ENCODE data around the gene SCTR.

The SCTR gene

GRCh38 chr2:119416299-119416923 is 107.9 kb downstream of the SCTR start:
- H3K4me3 ChIP-seq (ENCODE audit: low read length in 2 of 2), result no peak overlapping the region
- no peak overlapping the region for H3K9ac ChIP-seq (ENCODE audit: low read depth, low read length, poor library complexity)
- H3K18ac ChIP-seq (ENCODE audit: low read length), result no peak overlapping the region
- no peak overlapping the region for H2BK12ac ChIP-seq (ENCODE audit: low read length)
- H3K9me3 ChIP-seq (replicated peaks in 1 of 2; ENCODE audit: control insufficient read depth in 2 of 2, insufficient read depth in 1 of 2, low read depth in 1 of 2, low read length in 2 of 2), result peaks cover 7% of the 10 kb centered on the region in 2 donors
- no peak overlapping the region for H2AK5ac ChIP-seq (ENCODE audit: low read depth, low read length)
- H2AFZ ChIP-seq (ENCODE audit: low read length), result no peak overlapping the region
- H3K23ac ChIP-seq (ENCODE audit: low read depth, low read length, poor library complexity), result no peak overlapping the region
- H3K14ac ChIP-seq (ENCODE audit: low read length), result no peak overlapping the region
- no peak overlapping the region for H4K8ac ChIP-seq (ENCODE audit: low read depth, low read length)
- H2BK15ac ChIP-seq (ENCODE audit: low read length), result no peak overlapping the region
- H3K4me1 ChIP-seq (ENCODE audit: control insufficient read depth in 2 of 2, insufficient read depth in 1 of 2, low read depth in 1 of 2, low read length in 2 of 2), result peaks cover 0 to 1% of the 10 kb centered on the region in 2 donors
- DNase-seq (ENCODE audit: low spot score), result no peak
- no peaks in the 10 kb centered on the region for H3K27me3 ChIP-seq (ENCODE audit: control insufficient read depth in 3 of 3, insufficient read depth in 3 of 3, low read depth in 1 of 3, low read length in 3 of 3)
- no peak overlapping the region for H3K4me2 ChIP-seq (ENCODE audit: insufficient read depth, low read length, poor library complexity, severe bottlenecking)
- no peak overlapping the region for H4K91ac ChIP-seq (ENCODE audit: low read depth, low read length, poor library complexity)
- no peak overlapping the region for H3K4ac ChIP-seq (ENCODE audit: low read length)
- no CpG with 5 or more reads among the region's 4 CpGs for WGBS, 2 donors (ENCODE audit: extremely low coverage in 2 of 2, insufficient read length in 2 of 2, insufficient replicate concordance in 1 of 2)
- no peak overlapping the region for H2BK120ac ChIP-seq (ENCODE audit: low read depth, low read length)
- H3K36me3 ChIP-seq (replicated peaks in 1 of 2; ENCODE audit: control insufficient read depth in 2 of 2, insufficient read depth in 2 of 2, low read length in 2 of 2), result no peaks in the 10 kb centered on the region
- no peaks in the 10 kb centered on the region for H3K79me1 ChIP-seq (ENCODE audit: low read depth, low read length)
- no peak overlapping the region for H2BK5ac ChIP-seq (ENCODE audit: low read length)
- no peak overlapping the region for H3K27ac ChIP-seq (replicated peaks; ENCODE audit: low read length)

- no peak overlapping the region for H4K8ac ChIP-seq (ENCODE audit: low read depth, low read length)
- no peak overlapping the region for H2BK5ac ChIP-seq (ENCODE audit: low read length)
- DNase-seq (ENCODE audit: low spot score), result no peak
- no peak overlapping the region for H2AK5ac ChIP-seq (ENCODE audit: low read depth, low read length)
- no peaks in the 10 kb centered on the region for H3K36me3 ChIP-seq (replicated peaks in 1 of 2; ENCODE audit: control insufficient read depth in 2 of 2, insufficient read depth in 2 of 2, low read length in 2 of 2)
- no peak overlapping the region for H3K9ac ChIP-seq (ENCODE audit: low read depth, low read length, poor library complexity)
- no peak overlapping the region for H3K14ac ChIP-seq (ENCODE audit: low read length)
- no peak overlapping the region for H3K4me2 ChIP-seq (ENCODE audit: insufficient read depth, low read length, poor library complexity, severe bottlenecking)
- no peak overlapping the region for H2AFZ ChIP-seq (ENCODE audit: low read length)
- H3K4ac ChIP-seq (ENCODE audit: low read length), result no peak overlapping the region
- H4K91ac ChIP-seq (ENCODE audit: low read depth, low read length, poor library complexity), result no peak overlapping the region
- no peak overlapping the region for H2BK120ac ChIP-seq (ENCODE audit: low read depth, low read length)
- H3K23ac ChIP-seq (ENCODE audit: low read depth, low read length, poor library complexity), result no peak overlapping the region
- no peaks in the 10 kb centered on the region for H3K27me3 ChIP-seq (ENCODE audit: control insufficient read depth in 3 of 3, insufficient read depth in 3 of 3, low read depth in 1 of 3, low read length in 3 of 3)
- H2BK15ac ChIP-seq (ENCODE audit: low read length), result no peak overlapping the region
- no peak overlapping the region for H3K4me3 ChIP-seq (ENCODE audit: low read length in 2 of 2)
- H2BK12ac ChIP-seq (ENCODE audit: low read length), result no peak overlapping the region
- no peaks in the 10 kb centered on the region for H3K79me1 ChIP-seq (ENCODE audit: low read depth, low read length)
- peaks cover 0 to under 1% of the 10 kb centered on the region in 2 donors for H3K9me3 ChIP-seq (replicated peaks in 1 of 2; ENCODE audit: control insufficient read depth in 2 of 2, insufficient read depth in 1 of 2, low read depth in 1 of 2, low read length in 2 of 2)
- no CpG with 5 or more reads among the region's 1 CpG for WGBS, 2 donors (ENCODE audit: extremely low coverage in 2 of 2, insufficient read length in 2 of 2, insufficient replicate concordance in 1 of 2)
- no peak overlapping the region for H3K18ac ChIP-seq (ENCODE audit: low read length)
- H3K4me1 ChIP-seq (ENCODE audit: control insufficient read depth in 2 of 2, insufficient read depth in 1 of 2, low read depth in 1 of 2, low read length in 2 of 2), result peaks cover 0 to 1% of the 10 kb centered on the region in 2 donors
- no peak overlapping the region for H3K27ac ChIP-seq (replicated peaks; ENCODE audit: low read length)
These were observed 108.7 kb downstream of the SCTR start for GRCh38 chr2:119415630-119416029.

GRCh38 chr2:119414894-119415293 is 109.4 kb downstream of the SCTR start:
- no peaks in the 10 kb centered on the region for H3K79me1 ChIP-seq (ENCODE audit: low read depth, low read length)
- no peak overlapping the region for H2AFZ ChIP-seq (ENCODE audit: low read length)
- no peak overlapping the region for H3K14ac ChIP-seq (ENCODE audit: low read length)
- H3K4ac ChIP-seq (ENCODE audit: low read length), result no peak overlapping the region
- no peak overlapping the region for H2BK15ac ChIP-seq (ENCODE audit: low read length)
- H3K23ac ChIP-seq (ENCODE audit: low read depth, low read length, poor library complexity), result no peak overlapping the region
- no peaks in the 10 kb centered on the region for H3K27me3 ChIP-seq (ENCODE audit: control insufficient read depth in 3 of 3, insufficient read depth in 3 of 3, low read depth in 1 of 3, low read length in 3 of 3)
- no peak overlapping the region for H3K18ac ChIP-seq (ENCODE audit: low read length)
- H2BK120ac ChIP-seq (ENCODE audit: low read depth, low read length), result no peak overlapping the region
- no peak overlapping the region for H3K27ac ChIP-seq (replicated peaks; ENCODE audit: low read length)
- no CpG with 5 or more reads among the region's 3 CpGs for WGBS, 2 donors (ENCODE audit: extremely low coverage in 2 of 2, insufficient read length in 2 of 2, insufficient replicate concordance in 1 of 2)
- H3K9me3 ChIP-seq (replicated peaks in 1 of 2; ENCODE audit: control insufficient read depth in 2 of 2, insufficient read depth in 1 of 2, low read depth in 1 of 2, low read length in 2 of 2), result no peaks in the 10 kb centered on the region
- H2BK5ac ChIP-seq (ENCODE audit: low read length), result no peak overlapping the region
- H2AK5ac ChIP-seq (ENCODE audit: low read depth, low read length), result no peak overlapping the region
- H3K4me1 ChIP-seq (ENCODE audit: control insufficient read depth in 2 of 2, insufficient read depth in 1 of 2, low read depth in 1 of 2, low read length in 2 of 2), result peaks cover 0 to 1% of the 10 kb centered on the region in 2 donors
- H4K8ac ChIP-seq (ENCODE audit: low read depth, low read length), result no peak overlapping the region
- H2BK12ac ChIP-seq (ENCODE audit: low read length), result no peak overlapping the region
- H4K91ac ChIP-seq (ENCODE audit: low read depth, low read length, poor library complexity), result no peak overlapping the region
- H3K4me2 ChIP-seq (ENCODE audit: insufficient read depth, low read length, poor library complexity, severe bottlenecking), result no peak overlapping the region
- no peak overlapping the region for H3K4me3 ChIP-seq (ENCODE audit: low read length in 2 of 2)
- no peak overlapping the region for H3K9ac ChIP-seq (ENCODE audit: low read depth, low read length, poor library complexity)
- DNase-seq (ENCODE audit: low spot score), result no peak
- H3K36me3 ChIP-seq (replicated peaks in 1 of 2; ENCODE audit: control insufficient read depth in 2 of 2, insufficient read depth in 2 of 2, low read length in 2 of 2), result no peaks in the 10 kb centered on the region

GRCh38 chr2:119409506-119409905 is 114.8 kb downstream of the SCTR start:
- Histone ChIP-seq H3K27me3 (ENCODE audit: control insufficient read depth in 3 of 3, insufficient read depth in 3 of 3, low read depth in 1 of 3, low read length in 3 of 3) (peaks cover 0 to 5% (median 0%) of the 10 kb centered on the region in 3 experiments), H2BK15ac (ENCODE audit: low read length) (no peak overlapping the region), H3K14ac (ENCODE audit: low read length) (no peak overlapping the region), H2BK5ac (ENCODE audit: low read length) (no peak overlapping the region), H3K4me3 (ENCODE audit: low read length in 2 of 2) (no peak overlapping the region), H2AK5ac (ENCODE audit: low read depth, low read length) (no peak overlapping the region), H3K36me3 (replicated peaks in 1 of 2; ENCODE audit: control insufficient read depth in 2 of 2, insufficient read depth in 2 of 2, low read length in 2 of 2) (no peaks in the 10 kb centered on the region), H3K18ac (ENCODE audit: low read length) (no peak overlapping the region), H3K27ac (replicated peaks; ENCODE audit: low read length) (no peak overlapping the region), H3K4me2 (ENCODE audit: insufficient read depth, low read length, poor library complexity, severe bottlenecking) (no peak overlapping the region), H3K4ac (ENCODE audit: low read length) (no peak overlapping the region), H2BK120ac (ENCODE audit: low read depth, low read length) (no peak overlapping the region), H2BK12ac (ENCODE audit: low read length) (no peak overlapping the region), H4K8ac (ENCODE audit: low read depth, low read length) (no peak overlapping the region), H4K91ac (ENCODE audit: low read depth, low read length, poor library complexity) (no peak overlapping the region), H3K79me1 (ENCODE audit: low read depth, low read length) (no peaks in the 10 kb centered on the region), H3K23ac (ENCODE audit: low read depth, low read length, poor library complexity) (no peak overlapping the region), H2AFZ (ENCODE audit: low read length) (no peak overlapping the region), H3K9me3 (replicated peaks in 1 of 2; ENCODE audit: control insufficient read depth in 2 of 2, insufficient read depth in 1 of 2, low read depth in 1 of 2, low read length in 2 of 2) (no peaks in the 10 kb centered on the region), H3K9ac (ENCODE audit: low read depth, low read length, poor library complexity) (no peak overlapping the region), H3K4me1 (ENCODE audit: control insufficient read depth in 2 of 2, insufficient read depth in 1 of 2, low read depth in 1 of 2, low read length in 2 of 2) (no peaks in the 10 kb centered on the region)
- WGBS, 2 donors (ENCODE audit: extremely low coverage in 2 of 2, insufficient read length in 2 of 2, insufficient replicate concordance in 1 of 2), result no CpG with 5 or more reads among the region's 4 CpGs
- DNase-seq (ENCODE audit: low spot score), result no peak

Measured in neuronal stem cell (in vitro differentiated cells).